Posterior cingulate gyrus (tissue), 11 donors: ENCODE results near the gene SEMA6A.
A peak's percentile ranks its signal among the peaks of the same experiment; 100 is the strongest.

ENCODE experiments used
- DNase-seq, 10 donors: peaks; one replicate each; pipeline versions ENCODE4 v3.0.0 to v3.0.0-alpha.2; 2020 to 2021; ENCODE audit warnings: mixed read lengths in 3 of 10
- intact Hi-C: fragments of 100-400 bp; cut with DNase I; formaldehyde crosslinking; loops from one replicate; pipeline ENCODE4 v1.15.1; 2023

Gene SEMA6A

GRCh38 chr5:116578676-116579075, 4.1 kb upstream of the SEMA6A start:
- DNase-seq, result no peak
- intact Hi-C loops, result loop anchor here (5.0 to 10.0 kb wide), 4 partner anchors 44 to 586 kb away; no protein-coding TSS in a partner anchor

- intact Hi-C loops, result loop anchor here (5.0 to 10.0 kb wide), 4 partner anchors 45 to 588 kb away; no protein-coding TSS in a partner anchor
- no peak for DNase-seq
These were observed 2.6 kb upstream of the SEMA6A start for GRCh38 chr5:116577064-116577788.

GRCh38 chr5:116576053-116576713, 1.6 kb upstream of the SEMA6A start:
- intact Hi-C loops, result loop anchor here (5.0 to 10.0 kb wide), 4 partner anchors 46 to 589 kb away; no protein-coding TSS in a partner anchor
- peak; percentile 47 to 93 (median 64) for DNase-seq

GRCh38 chr5:116575326-116576052, 866 bp upstream of the SEMA6A start:
- DNase-seq, result peak in 5 of 10 donors; percentile 40 to 83 (median 67)
- intact Hi-C loops, result loop anchor here (5.0 to 10.0 kb wide), 4 partner anchors 47 to 589 kb away; no protein-coding TSS in a partner anchor

GRCh38 chr5:116573702-116574366, 789 bp downstream of the SEMA6A start:
- DNase-seq, result peak in 8 of 10 donors; percentile 17 to 84 (median 44)
- intact Hi-C loops, result loop anchor here (5.0 to 10.0 kb wide), 4 partner anchors 81 to 591 kb away; no protein-coding TSS in a partner anchor

- DNase-seq, result peak in 8 of 10 donors; percentile 28 to 88 (median 50)
- intact Hi-C loops, result loop anchor here (5.0 to 10.0 kb wide), 4 partner anchors 82 to 592 kb away; no protein-coding TSS in a partner anchor
These were observed 1.3 kb downstream of the SEMA6A start for GRCh38 chr5:116573279-116573701.

GRCh38 chr5:116572350-116573278, 2.0 kb downstream of the SEMA6A start:
- peak; percentile 42 to 93 (median 59) for DNase-seq
- intact Hi-C loops, result loop anchor here (5.0 to 10.0 kb wide), 4 partner anchors 82 to 592 kb away; no protein-coding TSS in a partner anchor

- intact Hi-C loops, result loop anchor here (5.0 to 10.0 kb wide), 4 partner anchors 83 to 593 kb away; no protein-coding TSS in a partner anchor
These were observed 2.9 kb downstream of the SEMA6A start for GRCh38 chr5:116571568-116572349.

GRCh38 chr5:116569999-116570398, 4.6 kb downstream of the SEMA6A start:
- intact Hi-C loops, result loop anchor here (5.0 to 10.0 kb wide), 4 partner anchors 85 to 595 kb away; no protein-coding TSS in a partner anchor
- no peak for DNase-seq

More at GRCh38 chr5:116571568-116572349, 2.9 kb downstream of the SEMA6A start:
- DNase-seq, result no peak

- no peak for DNase-seq
- intact Hi-C loops, result no loop called here
These were observed 7.5 kb downstream of the SEMA6A start for GRCh38 chr5:116567106-116567505.

- no peak for DNase-seq
- intact Hi-C loops, result no loop called here
These were observed 8.4 kb downstream of the SEMA6A start for GRCh38 chr5:116566251-116566650.

GRCh38 chr5:116564756-116565490, 9.7 kb downstream of the SEMA6A start:
- DNase-seq, result no peak
- intact Hi-C loops, result no loop called here

GRCh38 chr5:116564312-116564711, 10.3 kb downstream of the SEMA6A start:
- intact Hi-C loops, result no loop called here
- DNase-seq, result no peak

GRCh38 chr5:116563736-116564308, 10.8 kb downstream of the SEMA6A start:
- no peak for DNase-seq
- intact Hi-C loops, result no loop called here

- intact Hi-C loops, result no loop called here
- peak in 1 of 10 donors; percentile 59 for DNase-seq
These were observed 12.0 kb downstream of the SEMA6A start for GRCh38 chr5:116562669-116563068.

GRCh38 chr5:116561658-116562057, 13.0 kb downstream of the SEMA6A start:
- intact Hi-C loops, result no loop called here
- no peak for DNase-seq

GRCh38 chr5:116559673-116560164, 14.9 kb downstream of the SEMA6A start:
- intact Hi-C loops, result loop anchor here (10.0 kb wide), 1 partner anchor 65 kb away; no protein-coding TSS in a partner anchor
- DNase-seq, result no peak
